Spleen (tissue), 7 donors: ENCODE data around the gene CTTNBP2NL.

Experiments used
- POLR2A ChIP-seq, 3 donors: fragments of 450-650 bp; IDR thresholded peaks; one replicate each; pipeline ENCODE4 v1.5.1; 2017; ENCODE audit warnings: antibody characterized with exemption in 3 of 3, mild to moderate bottlenecking in 1 of 3
- POLR2AphosphoS5 ChIP-seq, 3 donors: sonication (generic); formaldehyde crosslinking; IDR thresholded peaks; one replicate each; pipeline ENCODE4 v1.5.1; 2017; ENCODE audit warnings: antibody characterized with exemption in 3 of 3
- TF ChIP-seq, protein P1 (sequence below), 11 experiments: fragments of 200-600 bp in 7 of 11; fragments of 450-650 bp in 4 of 11; sonication (generic) in 4 of 11; IDR thresholded peaks in 8 of 11; conservative IDR thresholded peaks in 3 of 11; 1 replicate in 7 of 11; 2 replicates in 4 of 11; pipeline versions ENCODE4 v1.4.0 to v1.8.0; 2016 to 2021; ENCODE audit warnings: antibody characterized with exemption in 11 of 11, inconsistent platforms in 4 of 11, mild to moderate bottlenecking in 1 of 11
- donor health status: DM: no; HTN: no; CAD: no; lungs with moderate emphysema.
- donor health status: DM: no; HTN: no; CAD: no.
- donor health status: DM: no; HTN: no; CAD: no.

- TF ChIP-seq, protein P1, sequence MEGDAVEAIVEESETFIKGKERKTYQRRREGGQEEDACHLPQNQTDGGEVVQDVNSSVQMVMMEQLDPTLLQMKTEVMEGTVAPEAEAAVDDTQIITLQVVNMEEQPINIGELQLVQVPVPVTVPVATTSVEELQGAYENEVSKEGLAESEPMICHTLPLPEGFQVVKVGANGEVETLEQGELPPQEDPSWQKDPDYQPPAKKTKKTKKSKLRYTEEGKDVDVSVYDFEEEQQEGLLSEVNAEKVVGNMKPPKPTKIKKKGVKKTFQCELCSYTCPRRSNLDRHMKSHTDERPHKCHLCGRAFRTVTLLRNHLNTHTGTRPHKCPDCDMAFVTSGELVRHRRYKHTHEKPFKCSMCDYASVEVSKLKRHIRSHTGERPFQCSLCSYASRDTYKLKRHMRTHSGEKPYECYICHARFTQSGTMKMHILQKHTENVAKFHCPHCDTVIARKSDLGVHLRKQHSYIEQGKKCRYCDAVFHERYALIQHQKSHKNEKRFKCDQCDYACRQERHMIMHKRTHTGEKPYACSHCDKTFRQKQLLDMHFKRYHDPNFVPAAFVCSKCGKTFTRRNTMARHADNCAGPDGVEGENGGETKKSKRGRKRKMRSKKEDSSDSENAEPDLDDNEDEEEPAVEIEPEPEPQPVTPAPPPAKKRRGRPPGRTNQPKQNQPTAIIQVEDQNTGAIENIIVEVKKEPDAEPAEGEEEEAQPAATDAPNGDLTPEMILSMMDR (IDR thresholded peaks at IDR 0.05 in 8 of 11, conservative IDR thresholded peaks at IDR 0.05 in 3 of 11): no peak
- TF ChIP-seq POLR2A (IDR thresholded peaks at IDR 0.05) (no peak), POLR2AphosphoS5 (IDR thresholded peaks at IDR 0.05) (no peak)
Observed at GRCh38 chr1:112368198-112368597, 27.8 kb upstream of the CTTNBP2NL start.
